NCI-H774 (cell line): ENCODE measurements around the gene KIF14.

Experiments
- DNase-seq: peaks from one replicate; lab custom pipeline; 2025; lab: John Stamatoyannopoulos, UW

Gene KIF14, protein sequence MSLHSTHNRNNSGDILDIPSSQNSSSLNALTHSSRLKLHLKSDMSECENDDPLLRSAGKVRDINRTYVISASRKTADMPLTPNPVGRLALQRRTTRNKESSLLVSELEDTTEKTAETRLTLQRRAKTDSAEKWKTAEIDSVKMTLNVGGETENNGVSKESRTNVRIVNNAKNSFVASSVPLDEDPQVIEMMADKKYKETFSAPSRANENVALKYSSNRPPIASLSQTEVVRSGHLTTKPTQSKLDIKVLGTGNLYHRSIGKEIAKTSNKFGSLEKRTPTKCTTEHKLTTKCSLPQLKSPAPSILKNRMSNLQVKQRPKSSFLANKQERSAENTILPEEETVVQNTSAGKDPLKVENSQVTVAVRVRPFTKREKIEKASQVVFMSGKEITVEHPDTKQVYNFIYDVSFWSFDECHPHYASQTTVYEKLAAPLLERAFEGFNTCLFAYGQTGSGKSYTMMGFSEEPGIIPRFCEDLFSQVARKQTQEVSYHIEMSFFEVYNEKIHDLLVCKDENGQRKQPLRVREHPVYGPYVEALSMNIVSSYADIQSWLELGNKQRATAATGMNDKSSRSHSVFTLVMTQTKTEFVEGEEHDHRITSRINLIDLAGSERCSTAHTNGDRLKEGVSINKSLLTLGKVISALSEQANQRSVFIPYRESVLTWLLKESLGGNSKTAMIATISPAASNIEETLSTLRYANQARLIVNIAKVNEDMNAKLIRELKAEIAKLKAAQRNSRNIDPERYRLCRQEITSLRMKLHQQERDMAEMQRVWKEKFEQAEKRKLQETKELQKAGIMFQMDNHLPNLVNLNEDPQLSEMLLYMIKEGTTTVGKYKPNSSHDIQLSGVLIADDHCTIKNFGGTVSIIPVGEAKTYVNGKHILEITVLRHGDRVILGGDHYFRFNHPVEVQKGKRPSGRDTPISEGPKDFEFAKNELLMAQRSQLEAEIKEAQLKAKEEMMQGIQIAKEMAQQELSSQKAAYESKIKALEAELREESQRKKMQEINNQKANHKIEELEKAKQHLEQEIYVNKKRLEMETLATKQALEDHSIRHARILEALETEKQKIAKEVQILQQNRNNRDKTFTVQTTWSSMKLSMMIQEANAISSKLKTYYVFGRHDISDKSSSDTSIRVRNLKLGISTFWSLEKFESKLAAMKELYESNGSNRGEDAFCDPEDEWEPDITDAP (N-terminal part only)

DNA sequence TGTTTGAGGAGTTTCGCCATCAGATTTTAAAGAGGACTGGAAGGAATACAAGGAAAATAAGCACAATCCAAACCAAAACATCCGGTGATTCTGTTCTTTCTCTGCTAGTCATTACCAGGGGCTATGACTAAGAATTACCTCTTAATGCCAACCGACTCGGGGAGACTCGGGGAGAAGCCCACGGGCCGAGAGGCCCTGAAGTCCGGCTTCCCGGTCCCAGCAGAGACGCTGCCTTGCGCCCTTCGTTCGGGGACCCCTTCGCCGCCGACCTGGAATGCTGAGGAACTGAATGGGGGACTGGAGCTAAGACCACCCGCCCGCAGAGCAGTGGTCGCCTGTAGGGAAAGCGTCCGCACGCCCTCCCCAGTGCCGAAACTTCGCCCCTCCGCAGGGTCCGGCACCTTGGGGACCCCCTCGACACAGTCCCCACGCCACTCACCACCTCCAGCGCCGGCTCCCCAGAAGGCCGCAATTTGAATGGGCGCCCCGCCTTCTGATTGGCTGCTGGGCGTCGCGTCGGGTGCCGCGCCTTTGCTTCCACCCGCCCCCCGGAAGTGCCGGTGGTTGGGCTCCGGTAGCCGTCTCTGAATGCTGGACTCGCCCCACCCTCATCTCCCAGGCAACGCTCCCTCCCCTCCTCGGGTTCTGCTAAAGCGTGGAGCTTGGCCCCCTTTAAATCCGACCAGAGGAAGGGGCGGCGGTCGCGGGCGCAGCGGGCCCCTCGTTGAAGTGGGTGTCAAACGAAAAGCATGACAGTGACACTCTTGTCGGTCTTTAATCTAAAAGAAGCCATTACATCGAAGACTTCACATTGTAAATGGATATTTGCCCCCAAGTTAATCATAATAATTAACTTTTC, at the start of gene KIF14:
KIF14 (minus strand) TSS at position 479 of the 859 bp plus-strand sequence. CDS start 2,028 bp downstream, outside the sequence.
- DNase-seq, result peak; percentile 92

DNA sequence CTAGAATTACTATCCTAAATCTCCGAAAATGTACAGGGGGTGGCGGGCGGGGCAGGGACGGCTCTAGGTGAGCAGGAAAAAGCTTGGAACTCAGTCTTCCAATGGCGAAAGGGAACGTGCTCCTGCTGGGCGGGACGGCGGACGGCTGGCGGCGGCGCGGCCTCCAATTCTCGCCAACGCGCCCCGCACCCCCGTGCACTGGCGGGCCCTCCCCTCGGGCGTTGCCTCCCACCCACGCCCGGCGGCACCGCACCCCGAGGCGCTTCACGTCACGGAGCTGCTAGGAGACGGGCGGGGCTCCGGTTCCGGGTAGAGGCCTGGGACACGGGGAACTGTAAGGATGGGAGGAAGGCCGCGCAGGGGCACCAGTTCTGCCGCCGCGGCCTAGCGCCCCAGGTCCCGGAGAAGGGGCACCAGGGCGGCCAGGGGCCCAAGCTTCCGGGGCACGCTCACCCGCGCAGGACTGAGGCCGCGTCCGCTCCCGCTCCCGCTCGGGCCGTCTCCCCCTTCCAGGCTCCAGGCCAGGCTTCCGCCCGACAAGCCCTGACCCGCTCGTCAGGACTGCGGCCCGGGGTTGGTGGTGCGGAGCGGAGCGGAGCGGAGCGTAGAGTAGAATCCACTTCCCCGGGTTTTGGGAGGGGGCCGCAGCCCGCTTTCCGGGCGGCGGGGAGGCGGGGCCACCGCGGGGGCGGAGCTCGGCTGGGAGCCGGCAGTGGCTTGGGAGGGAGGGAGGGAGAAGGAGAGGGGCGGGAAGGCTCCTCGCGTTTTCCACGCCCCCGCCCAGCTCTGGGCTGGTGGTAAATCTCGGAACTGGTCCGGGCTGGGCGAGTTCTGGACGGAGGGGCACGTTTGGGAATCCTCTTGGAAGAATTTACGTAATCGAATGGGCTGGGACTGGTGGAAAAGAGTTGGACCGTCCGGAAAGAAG, 49.0 kb upstream of the KIF14 start, which contains the start of gene DDX59:
DDX59 (minus strand) TSS at position 594 of the 928 bp plus-strand sequence. CDS start 3,167 bp downstream, outside the sequence.
- DNase-seq, result peak; percentile 94

DNA sequence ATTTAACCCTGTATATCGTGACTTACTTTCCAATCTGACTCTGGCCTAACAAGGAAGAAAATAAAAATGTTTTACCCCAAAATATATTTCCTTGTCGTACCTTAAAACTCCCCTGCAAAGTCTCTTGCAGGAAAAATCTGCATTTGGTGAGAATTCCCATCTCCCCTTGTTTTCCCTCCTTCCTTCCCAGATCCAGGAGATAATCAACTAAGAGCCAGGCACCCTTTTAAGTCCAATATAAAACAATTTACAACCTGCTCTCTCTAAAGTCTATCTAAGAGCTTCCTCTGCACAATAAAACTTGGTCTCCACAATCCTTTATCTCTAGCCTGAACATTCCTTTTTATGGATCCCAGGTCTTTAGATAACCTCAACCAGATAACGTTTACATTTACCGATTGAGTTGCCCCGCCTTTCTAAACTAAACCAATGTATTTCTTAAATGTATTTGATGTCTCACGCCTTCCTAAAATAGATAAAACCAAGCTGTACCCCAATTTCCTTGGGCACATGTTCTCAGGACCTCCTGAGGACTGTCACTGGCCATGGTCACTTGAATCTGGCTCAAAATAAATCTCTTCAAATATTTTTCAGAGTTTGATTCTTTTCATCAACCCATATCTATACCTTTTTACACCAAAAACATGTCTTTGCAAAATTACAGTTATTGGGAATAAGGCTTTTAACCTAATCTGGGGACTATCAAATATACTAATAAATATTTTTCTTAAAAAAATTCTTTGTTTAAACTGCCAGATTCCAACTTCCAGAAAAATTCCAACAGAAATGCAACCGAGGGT, 48.2 kb upstream of the KIF14 start:
- DNase-seq, result no peak

DNA sequence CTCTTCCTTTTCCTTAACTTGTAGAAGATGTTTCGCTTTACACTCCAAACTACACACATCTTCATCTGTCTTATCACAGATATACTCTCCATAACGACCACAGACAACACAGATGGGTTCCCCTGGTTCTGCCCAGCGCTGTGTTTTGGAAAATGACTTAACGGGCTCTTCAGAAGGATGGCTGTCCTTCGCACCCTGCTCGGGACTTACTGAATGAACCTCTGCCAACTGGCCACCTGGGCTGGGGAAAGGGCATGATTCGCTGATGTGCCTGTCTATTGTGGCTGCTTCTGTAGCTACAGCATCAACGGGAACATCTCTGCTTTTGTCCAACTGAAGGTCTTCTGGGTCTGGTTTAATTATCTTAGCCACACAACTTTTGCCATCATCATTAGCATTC, 45.8 kb upstream of the KIF14 start:
- DNase-seq, result no peak

DNA sequence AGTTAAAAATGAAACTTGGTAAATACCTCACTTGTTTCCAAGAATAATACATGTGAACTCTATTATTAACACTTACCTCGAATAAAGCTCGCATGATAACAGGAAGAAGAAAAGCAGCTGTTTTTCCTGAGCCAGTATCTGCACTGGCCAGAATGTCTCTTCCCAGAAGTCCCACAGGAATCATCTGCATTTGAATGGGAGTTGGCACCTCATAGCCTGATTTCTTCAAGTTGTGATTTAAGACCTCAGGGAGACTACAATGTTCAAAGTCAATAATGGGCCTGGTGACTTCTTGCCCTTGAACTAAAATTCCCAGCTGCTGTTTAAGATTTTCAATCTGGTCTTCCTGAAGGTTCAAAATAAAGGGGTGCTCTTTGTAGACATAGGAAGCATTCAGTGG, 45.3 kb upstream of the KIF14 start:
- DNase-seq, result no peak

DNA sequence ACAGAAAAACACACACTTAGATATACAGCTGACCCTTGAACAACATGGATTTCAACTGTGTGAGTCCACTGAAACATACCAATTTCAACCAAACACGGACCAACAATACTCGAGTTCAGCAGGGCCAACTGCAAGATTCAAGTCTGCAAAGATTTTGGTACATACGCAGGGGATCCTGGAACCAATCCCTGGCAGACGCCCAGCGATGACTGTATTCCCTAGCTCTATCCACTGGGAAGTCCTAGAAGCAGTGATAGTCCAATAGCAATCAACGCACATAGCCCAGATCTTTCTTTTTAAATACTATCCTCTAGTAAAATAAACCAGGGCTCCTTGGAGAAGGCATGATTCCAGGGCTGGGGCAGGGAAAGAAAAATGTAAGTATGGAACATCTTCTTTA, 40.2 kb upstream of the KIF14 start:
- DNase-seq, result no peak

DNA sequence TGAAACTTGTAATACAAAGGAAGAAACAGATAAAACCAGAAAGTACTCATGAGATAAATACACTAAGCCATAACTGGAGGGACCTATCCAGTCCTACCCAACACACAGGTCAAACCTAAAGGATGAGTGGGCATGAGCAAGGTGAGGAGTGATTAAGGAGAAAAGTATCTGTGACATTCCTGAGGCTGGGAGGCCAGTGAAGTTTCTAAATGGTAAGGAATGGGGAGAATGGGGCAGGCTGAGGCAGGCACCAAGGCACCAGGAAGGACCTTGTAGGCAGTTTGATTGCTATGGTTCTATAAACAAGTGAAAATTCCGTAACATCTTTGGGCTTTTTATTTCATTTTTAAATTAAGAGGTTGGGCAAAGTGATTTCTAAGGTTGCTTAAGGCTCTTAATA, 38.7 kb upstream of the KIF14 start:
- DNase-seq, result no peak

DNA sequence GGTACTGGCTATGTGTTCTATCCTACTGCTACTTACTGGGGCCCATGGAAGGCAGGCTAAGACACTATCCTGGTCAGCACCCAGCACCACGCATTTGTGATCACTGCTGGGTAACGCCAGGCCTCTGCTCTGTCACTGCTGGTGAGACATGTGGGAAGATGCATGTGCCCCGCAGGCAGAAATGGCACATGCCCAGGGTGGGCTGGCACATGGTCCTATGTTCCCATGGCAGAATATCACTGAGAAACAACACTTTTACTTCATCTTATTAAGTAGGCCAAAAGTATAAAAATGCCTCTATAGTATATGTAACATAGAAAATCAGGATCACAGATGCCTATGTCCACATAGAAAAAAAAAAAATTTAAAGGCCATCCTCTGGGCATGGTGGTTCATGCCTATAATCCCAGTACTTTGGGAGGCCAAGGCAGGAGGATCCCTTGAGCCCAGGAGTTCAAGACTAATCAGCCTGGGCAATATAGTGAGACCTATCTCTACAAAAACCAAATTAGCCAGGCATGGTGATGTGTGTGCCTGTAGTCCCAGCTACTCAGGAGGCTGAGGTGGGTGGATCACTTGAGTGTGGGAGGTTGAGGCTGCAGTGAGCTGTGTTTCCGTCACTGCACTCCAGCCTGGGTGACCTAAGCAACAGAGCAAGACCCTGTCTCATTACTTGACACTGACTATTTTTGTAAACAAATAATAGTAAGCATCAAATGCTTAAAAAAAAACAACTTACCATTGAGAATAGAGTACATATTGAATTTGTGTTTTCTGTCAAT, 37.7 kb upstream of the KIF14 start:
- no peak for DNase-seq

DNA sequence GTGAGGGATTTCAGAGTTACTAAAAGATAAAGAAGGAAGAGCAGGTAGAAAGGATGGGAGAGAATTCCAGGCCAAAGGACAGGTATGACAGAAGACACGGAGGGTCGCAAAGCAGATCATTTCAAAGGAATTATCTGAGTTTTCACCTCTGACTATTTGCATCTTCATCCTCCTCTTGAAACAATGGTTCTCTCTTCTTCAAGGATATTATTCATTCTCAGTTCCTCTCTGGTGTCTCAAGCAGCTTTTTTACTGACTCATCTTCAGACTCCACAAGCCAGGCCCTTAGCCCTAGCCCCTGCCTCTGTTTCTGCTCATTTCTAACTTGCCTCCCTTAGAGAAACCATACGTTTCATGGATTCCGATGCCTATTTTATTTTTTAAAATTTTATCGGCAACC, 34.1 kb upstream of the KIF14 start:
- no peak for DNase-seq

DNA sequence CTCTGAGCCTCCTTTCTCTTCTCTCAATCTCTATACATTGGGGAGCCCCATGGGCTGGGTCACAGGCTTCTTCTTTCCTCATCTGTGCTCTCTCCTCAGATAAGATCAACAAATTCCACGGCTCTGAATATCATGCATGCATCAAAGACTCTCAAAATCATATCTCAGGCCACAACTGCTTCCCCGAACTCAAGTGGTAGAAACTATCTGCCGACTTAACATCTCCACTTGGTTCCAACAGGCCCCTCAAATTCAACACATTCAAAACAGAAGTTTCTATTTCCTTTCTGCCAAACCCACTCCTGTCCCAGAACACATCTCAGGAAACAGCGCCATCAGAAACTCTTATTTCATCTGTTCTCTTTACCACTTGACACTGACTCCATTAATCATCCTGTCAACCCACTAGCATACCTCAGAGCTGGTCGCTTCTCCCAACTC, 32.5 kb upstream of the KIF14 start:
- no peak for DNase-seq

DNA sequence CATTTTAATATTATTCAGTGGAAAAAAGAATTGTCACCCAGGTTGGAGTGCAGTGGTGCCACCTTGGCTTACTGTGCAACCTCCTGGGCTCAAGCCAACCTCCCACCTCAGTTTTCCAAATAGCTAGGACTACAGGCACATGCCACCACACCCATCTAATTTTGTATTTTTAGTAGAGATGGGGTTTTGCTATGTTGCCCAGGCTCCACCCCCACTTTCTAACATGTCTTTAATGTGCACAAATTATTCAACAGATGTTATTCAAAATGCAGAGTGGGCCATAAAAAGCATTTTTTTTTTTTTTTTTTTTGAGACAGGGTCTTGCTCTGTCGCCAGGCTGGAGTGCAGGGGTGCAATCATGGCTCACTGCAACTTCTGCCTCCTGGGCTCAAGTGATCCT, 31.8 kb upstream of the KIF14 start:
- DNase-seq, result no peak

DNA sequence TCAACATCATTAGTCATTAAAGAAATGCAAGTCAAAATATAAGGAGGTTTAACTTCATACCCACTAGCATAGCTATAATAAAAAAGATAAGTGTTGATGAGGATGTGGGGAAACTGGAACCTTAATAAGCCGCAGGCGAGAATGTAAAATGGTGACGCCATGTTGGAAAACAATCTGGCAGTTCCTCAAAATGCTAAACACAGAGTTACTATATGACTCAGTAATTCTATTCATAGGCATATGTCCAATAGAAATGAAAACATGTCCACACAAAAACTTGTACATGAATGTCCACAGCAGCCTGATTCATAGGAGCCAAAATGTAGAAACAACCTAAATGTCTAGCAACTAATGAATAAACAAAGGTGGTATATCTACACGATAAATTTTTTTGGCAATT, 26.0 kb upstream of the KIF14 start:
- no peak for DNase-seq

DNA sequence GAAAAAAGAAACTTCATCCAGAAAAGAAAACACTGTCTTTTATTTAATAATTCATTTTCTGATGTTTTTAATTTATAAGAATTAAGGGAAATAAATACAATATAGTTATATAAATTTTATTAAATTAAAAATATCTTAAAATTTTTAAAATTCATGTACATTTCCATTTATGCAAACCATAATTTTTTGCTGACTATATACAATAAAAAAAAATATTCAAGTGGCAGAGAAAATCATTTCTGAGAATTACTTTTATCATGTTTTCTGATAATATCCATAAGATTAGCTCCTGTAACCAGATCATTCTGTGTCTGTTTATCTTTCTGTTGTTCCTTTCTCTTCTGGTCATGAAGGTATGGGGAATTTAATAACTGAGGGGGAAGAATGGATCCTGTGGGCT, 23.5 kb upstream of the KIF14 start:
- no peak for DNase-seq

DNA sequence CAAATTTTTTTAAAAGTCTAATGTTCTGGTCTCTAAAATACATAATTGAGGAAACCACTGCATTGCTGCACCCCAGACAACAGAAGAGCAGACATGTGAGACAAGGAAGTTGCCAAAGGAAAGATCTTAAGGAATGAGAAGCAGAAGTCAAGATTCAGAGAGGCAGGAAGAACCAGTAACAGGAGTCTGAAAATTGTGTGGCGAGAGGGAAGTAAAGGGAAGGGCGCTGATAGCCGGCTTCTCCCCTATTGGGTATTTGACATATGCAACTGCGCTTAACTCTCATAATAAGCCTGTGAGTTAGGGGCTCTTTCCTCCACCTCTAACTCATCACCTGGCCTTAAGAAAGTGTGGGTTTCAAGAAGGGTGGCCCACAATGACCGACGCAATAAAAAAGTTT, 21.9 kb upstream of the KIF14 start:
- no peak for DNase-seq

DNA sequence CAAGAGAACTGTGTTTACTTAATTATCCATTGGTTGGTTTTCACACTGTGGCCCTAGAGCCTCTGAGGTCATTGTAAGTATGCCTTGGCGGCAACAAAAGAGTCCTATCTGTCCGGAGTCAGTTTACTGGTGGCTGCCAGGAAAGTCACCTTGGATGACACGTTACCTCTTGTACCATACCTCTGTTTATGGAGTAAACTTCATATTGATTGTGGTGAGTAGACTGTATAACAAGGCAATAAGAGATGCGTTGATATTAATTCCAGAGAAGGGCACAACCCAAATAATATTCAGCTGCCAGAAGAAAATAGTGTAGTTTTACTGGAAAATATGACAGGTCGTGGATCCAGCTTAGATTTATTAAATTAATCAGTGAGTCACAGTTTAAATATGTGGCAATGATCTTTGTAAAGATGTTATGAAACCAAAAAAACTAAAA, 20.4 kb upstream of the KIF14 start:
- DNase-seq, result no peak

DNA sequence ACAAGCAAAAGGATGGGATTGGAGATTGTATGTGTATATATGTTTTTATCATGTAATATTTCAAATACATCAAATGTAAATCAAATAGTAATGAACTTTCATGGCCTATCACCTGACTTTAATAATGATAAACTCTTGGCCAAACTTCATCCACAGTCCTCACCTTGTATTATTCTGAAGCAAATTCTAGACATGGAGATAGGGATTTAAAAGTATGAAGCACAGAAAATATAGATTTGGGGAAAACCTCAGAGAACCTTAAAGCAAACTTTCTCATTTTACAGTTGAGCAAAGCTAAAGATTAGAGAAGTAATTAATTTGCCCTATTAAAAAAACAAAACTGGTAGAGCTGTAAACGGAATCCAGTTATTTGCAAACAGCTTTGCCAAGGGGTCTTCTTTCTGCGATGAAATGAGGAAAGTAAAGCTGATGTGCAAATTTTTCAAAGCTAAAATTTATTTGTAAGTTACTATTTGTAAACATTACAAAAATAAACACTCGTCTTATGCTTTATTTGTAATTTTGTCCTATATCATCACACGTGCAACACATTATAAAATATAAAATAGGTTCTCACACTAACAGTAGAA, 19.9 kb upstream of the KIF14 start:
- no peak for DNase-seq

DNA sequence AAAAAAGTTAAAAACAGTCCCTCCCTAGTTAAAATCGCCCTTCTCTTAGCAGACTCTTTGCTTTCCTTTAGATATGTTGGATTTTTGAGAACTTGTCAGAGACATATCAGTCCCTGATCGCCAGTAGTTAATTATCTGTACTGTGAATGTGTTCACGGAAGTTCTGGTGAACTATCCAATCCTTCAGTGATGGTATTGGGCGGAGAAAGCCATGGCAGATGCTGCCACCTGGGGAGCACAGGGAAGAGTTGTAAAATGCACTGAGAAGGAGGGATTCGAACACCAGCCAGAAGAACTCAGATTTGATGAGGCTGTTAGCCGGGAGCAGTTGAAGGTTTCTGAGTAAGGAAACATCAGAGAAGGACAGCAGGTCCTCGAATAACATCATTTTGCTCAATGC, 17.5 kb upstream of the KIF14 start:
- DNase-seq, result no peak

DNA sequence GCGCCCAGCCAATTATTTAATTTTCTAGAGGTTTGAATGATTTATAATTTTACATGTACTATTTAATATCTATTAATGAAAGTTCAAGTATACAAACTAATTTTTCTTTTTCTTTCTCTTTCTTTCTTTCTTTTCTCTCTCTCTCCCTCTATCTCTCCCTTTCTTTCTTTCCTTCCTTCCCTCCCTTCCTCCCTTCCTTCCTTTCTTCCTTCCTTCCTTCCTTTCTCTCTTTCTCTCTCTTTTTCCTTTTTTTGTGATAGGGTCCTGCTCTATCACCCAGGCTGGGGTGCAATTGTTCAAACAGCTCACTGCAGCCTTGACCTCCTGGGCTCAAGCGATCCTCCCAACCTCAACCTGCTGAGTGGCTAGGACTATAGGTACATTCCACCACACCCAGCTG, 16.1 kb upstream of the KIF14 start:
- no peak for DNase-seq
